ENCODE measurements around the gene ABCA1.

ABCA1 gene

DNA sequence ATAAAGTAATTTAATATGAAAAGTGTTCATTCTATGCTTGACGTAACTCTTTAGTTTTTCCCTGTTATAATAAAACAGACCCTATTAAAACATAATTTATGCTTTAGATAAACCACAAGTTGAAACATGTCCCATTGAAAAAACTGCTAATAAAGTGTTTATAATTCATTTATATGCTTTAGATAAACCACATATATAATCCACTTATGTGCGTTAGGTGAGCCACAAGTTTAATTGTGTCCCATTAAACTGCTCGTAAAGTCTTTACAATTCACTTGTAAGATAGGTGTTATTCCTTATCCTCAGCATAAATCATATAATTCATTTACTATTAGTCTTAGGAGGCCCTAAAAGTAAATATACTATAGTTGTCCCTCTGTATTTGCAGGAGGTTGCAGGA lies 160.4 kb downstream of the ABCA1 start:
- DNase-seq (ENCODE audit: low read depth in 1 of 2, low spot score in 1 of 2): no peak

DNA sequence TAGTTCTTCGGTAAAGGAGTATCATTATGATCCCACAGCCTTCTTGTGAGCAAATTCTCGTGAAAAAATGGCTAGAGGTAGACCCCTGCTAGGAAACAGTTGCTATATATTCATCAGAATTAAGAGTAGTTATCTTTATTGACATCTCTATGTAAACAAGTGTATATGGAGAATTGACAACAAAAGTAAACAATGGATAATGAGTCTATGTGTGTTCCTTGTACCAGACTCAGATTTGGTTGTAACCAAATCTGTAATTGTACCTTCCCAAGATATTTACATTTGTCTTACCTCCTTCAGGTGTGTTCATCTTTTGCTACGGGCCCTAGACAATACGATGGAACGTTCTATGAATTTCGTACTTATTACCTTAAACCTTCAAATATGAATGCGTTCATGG lies 161.9 kb downstream of the ABCA1 start:
- no peak for DNase-seq (ENCODE audit: low read depth in 1 of 2, low spot score in 1 of 2)

DNA sequence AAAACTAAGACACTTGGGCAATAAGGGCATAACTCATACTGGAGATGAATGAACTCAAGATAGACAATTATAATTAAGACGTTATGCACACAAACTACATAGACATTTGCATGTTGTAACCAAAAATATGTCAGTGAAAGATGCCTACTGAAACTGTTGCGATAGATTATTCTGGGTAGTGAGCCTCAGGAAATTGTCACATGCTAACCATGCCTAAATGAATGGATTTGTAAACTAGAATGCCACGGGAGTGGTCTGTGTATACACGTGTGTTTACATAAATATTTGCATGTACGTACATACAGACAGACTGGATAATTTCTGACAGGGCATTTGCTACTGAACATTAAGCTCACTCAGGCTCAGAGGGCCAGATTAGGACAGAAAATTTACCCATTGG lies 162.8 kb downstream of the ABCA1 start:
- no peak for DNase-seq (ENCODE audit: low read depth in 1 of 2, low spot score in 1 of 2)

DNA sequence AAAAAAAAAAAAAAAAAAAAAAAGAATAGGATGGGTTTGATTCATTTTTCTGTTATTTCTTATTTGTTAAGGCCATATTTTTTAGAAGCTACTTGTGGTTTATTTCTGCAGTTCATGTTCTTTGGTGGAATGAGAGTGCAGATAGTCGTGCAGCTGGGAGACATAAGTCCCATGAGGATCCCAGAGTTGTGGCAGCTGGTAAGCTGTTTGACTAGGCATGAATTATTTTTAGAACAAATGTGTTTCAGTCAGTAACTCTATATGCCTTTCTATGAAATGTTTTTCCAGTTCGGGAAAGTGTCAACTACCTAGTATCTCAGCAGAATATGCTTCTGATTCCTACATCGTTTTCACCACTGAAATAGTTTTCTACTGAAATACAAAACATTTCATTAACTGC lies 169.0 kb downstream of the ABCA1 start:
- DNase-seq (ENCODE audit: low read depth in 1 of 2, low spot score in 1 of 2): no peak

DNA sequence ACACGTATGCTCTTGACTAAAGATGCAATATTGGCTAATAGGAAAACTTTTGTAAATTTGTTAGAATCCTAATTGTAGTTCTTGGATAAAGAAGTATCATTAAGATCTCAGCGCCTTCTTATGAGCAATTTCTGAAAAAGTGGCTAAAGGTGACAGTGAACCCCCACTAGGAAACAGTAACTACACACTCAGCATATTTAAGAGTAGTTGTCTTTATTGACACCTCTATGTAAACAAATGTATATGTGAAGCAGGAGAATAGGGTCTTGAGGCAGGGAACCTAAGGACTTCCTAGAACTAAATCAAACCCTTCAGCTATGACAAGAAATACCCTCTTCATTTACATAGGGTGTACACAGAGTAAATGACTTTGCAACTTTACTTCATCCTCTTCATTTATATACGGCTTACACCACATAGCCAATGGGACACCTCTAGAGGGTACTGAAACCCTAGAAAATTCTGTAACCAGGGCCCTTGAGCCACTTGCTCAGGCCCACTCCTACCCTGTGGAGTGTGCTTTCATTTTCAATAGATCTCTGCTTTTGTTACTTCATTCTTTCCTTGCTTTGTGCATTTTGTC lies 177.7 kb downstream of the ABCA1 start:
- no peak for DNase-seq (ENCODE audit: low read depth in 1 of 2, low spot score in 1 of 2)

DNA sequence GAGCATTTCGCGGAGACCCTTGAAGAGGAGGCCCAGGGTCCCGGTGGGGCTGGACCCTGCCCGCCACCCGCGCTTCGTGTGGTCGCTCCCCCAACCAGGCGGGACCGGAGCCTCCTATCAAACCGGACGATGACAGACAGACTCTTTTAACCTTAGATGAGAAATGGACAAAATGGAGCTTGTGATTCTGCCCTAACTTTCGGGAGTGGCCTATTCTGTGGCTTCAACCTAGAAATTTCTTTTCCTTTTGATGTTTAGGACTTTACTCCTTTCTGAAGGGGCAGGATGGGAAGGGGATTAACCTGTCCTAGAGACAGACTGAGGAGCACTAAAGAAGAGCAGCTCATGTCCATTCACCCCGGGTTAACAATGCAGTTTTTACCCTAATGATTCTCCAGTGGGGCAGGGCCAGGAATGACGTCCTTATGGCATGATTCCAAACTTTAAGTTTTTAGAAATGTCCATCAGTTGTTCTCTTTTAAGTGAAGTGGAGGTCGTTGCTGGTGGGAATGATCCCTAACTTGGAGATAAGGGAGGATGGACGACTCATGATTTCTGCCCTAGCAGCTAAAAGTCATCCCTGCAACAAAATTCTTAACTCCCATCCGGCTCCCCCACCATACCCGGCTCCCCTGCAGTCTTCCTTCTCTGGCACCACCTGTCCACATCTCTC lies 179.5 kb downstream of the ABCA1 start:
- no peak for DNase-seq (ENCODE audit: low read depth in 1 of 2, low spot score in 1 of 2)

DNA sequence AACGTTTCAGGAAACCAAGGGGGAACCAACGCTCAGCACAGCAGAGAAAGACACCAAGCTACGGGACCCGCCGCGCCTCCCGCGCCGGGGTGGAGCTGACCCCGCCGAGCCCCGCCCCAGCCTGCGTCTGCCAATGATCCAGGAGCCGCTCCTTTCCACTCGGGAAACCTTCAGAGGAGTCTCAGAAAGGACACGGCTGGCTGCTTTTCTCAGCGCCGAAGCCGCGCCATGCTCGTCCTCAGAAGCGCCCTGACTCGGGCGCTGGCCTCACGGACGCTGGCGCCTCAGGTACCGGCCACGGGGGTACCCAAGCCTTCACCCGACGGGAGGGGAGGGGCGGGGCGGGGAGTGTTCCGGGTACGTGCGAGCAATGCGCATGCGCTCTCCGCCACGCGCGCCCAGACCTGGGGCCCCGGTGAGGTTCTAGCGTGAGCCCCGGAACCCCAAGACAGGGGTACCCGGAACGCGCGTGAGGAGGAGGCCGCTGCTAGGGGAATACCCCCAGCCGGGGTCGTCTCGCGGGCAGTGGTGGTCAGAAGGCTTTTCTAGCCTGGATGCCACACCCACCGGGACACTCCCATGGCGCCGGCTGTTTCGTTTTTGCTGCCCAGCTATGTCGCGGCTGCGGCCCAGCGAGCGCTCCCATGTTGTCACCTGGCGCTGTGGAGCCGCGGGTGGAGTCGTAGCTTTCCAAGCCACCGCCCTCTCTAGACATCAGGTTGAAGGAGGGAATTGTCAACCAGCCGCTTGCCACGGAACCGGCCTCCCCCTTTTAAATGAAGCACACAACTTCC lies 180.2 kb downstream of the ABCA1 start, which contains the start of gene NIPSNAP3A:
NIPSNAP3A (plus strand) TSS at position 119 of the 794 bp plus-strand sequence; CDS start at position 229, 110 bp downstream.
- peak; percentile 73 to 81 for DNase-seq (ENCODE audit: low read depth in 1 of 2, low spot score in 1 of 2)

DNA sequence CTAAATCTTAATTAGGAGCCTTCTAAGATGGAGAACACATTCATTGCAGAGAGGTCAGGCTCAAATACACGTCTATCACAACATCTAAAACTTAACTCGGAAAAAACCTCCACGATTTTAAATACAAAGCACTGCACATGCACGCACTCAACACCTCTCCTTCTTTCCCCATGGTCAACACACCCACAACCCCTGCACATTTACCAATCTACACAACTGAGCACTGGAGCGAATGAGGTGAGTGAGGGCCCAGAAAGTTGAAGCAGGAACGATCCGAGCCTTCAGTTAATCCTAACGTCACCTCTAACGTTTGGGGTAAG lies 180.8 kb downstream of the ABCA1 start:
- DNase-seq (ENCODE audit: low read depth in 1 of 2, low spot score in 1 of 2): no peak

DNA sequence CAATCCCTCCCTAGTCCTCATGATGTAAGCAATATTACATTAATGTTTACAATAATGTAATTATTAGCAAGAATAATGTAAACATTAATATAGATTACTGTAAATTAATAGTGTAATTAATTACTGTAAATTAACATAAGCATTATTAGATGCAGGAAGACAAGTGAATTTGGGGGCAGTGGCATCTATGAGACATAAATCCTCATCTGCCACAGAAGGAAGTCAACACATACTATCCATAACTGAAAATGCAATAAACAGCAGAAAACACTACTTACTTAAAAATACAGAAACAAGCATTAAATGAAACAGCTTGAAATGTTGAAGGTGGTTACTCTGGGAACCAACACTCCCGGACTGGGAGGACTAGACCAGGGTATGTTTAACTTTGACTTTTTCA lies 181.2 kb downstream of the ABCA1 start:
- no peak for DNase-seq (ENCODE audit: low read depth in 1 of 2, low spot score in 1 of 2)

DNA sequence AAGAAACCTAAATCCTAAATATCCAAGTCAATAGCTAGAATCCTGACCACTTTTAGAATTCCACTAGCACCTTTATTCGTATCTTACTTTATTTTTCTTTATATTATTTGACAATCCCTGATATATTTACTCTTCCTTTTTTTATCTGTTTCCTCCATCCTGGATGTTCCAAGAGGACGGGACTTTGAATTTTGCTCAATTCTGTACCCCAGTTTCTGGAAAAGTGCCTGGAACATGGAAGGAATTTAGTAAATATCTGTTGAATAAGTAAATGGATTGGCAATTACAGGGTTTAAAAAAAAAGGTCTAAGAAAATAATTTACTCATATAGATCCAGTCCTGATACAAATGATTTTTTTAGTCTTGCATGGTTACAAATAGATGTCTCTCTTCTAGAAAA lies 181.7 kb downstream of the ABCA1 start:
- no peak for DNase-seq (ENCODE audit: low read depth in 1 of 2, low spot score in 1 of 2)

DNA sequence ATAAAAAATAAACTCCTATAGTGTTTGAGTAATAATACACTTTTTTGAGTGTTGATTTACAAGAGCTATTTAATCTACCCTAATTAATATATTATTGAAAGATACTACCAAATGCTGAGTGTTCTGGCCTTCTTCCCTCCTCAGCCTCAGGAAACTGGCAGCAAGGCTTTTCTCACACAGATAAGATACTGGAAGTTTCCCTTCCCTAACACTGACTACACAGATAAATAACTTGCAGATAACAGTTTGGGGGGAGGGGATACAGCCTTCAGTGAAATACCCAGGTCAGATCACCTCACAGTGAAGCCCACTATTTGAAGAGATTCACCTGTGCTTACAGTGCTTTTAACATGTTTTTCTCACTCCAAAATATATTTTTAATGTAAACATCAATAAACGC lies 182.1 kb downstream of the ABCA1 start:
- DNase-seq (ENCODE audit: low read depth in 1 of 2, low spot score in 1 of 2): no peak

DNA sequence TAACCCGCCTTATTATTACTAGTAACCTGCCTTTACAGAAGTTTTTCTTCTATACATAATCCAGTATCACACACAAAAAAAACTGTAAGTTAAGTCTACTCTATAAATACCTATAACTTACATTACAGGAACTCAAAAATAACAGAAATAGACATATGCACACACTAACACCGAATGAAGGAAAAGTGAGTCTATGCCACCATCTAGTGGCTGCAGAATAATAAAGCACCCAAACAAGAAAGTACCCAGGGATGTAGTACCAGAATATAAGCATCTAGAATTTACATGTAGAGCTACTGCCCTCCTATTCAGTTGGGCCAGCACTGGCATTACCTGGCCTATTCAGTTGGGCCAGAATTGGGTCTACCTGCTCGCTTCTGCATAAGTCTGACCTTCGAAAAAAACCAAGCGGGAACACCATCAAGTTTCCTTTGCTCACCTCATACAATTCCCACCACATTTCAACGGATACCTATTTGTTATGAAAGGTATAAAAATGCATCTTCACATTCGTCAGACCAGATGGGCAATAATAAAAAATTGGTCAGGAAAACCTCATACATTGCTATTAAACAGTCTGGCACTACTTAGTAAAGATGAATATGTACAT lies 184.5 kb downstream of the ABCA1 start:
- DNase-seq (ENCODE audit: low read depth in 1 of 2, low spot score in 1 of 2): no peak

DNA sequence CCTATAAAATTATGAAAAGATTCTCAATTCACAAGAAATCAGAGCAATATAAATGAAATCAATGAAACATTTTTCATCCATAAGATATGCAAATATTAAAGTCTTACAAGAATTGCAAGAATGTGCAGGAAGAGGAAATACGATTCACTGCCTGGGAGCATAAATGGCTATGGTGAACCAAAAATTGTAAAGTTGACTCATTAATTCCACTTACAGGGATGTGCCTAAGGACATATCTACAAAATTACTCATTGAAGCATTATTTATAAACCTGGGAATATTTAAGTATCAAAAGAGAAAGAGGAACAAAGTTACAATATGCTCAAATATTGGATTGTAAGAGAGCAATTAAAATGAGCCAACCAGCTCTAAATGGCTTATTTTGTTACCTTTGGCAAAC lies 187.3 kb downstream of the ABCA1 start:
- DNase-seq (ENCODE audit: low read depth in 1 of 2, low spot score in 1 of 2): no peak

DNA sequence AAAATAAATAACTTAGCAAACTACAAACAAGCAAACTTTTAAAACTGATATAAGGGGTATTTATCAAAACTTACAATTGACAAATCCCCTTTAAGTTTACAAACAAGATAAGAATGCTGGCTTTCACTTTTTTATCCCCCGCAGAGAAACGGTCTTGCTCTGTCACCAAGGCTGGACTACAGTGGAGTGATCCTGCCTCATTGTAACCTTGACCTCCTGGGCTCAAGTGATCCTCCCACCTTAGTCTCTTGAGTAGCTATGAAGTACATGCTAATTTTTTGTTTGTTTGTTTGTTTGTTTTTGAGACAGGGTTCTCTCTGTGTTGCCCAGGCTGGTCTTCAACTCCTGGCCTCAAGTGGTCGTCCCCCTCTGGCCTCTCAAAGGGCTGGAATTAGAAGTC lies 189.5 kb downstream of the ABCA1 start:
- DNase-seq (ENCODE audit: low read depth in 1 of 2, low spot score in 1 of 2): no peak

Data from stimulated activated CD4-positive, alpha-beta T cell treated with anti-CD3 and anti-CD28 coated beads, Interleukin-15, amount 100 ng/mL, for 1 hour (primary cell).